ENCODE results near the gene EPN2.

GRCh38 chr17:19345486-19346350, 108.6 kb downstream of the EPN2 start:
- TF ChIP-seq, protein P1, sequence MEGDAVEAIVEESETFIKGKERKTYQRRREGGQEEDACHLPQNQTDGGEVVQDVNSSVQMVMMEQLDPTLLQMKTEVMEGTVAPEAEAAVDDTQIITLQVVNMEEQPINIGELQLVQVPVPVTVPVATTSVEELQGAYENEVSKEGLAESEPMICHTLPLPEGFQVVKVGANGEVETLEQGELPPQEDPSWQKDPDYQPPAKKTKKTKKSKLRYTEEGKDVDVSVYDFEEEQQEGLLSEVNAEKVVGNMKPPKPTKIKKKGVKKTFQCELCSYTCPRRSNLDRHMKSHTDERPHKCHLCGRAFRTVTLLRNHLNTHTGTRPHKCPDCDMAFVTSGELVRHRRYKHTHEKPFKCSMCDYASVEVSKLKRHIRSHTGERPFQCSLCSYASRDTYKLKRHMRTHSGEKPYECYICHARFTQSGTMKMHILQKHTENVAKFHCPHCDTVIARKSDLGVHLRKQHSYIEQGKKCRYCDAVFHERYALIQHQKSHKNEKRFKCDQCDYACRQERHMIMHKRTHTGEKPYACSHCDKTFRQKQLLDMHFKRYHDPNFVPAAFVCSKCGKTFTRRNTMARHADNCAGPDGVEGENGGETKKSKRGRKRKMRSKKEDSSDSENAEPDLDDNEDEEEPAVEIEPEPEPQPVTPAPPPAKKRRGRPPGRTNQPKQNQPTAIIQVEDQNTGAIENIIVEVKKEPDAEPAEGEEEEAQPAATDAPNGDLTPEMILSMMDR (optimal IDR thresholded peaks at IDR 0.05 in 1 of 3, IDR thresholded peaks at IDR 0.05 in 1 of 3, conservative IDR thresholded peaks at IDR 0.05 in 1 of 3; ENCODE audit: extremely low read depth in 1 of 3, insufficient read depth in 2 of 3, low read length in 3 of 3): no peak
- TF ChIP-seq EZH2 (IDR thresholded peaks at IDR 0.05; ENCODE audit: low read length): no peak

Data from keratinocyte (primary cell).